HEK293 (cell line): ENCODE results near the gene NXPH4.

Experiments used
- MZF1 ChIP-seq: fragments of 450-650 bp; formaldehyde crosslinking; IDR thresholded peaks from 2 replicates; pipeline ENCODE4 v1.5.1; 2017; ENCODE audit warnings: missing biosample characterization, missing genetic modification characterization, borderline replicate concordance
- PRDM1 ChIP-seq: fragments of 450-650 bp; formaldehyde crosslinking; IDR thresholded peaks from 2 replicates; pipeline ENCODE4; 2016; ENCODE audit warnings: missing biosample characterization, missing genetic modification characterization
- SETDB1 ChIP-seq: IDR thresholded peaks from one replicate; pipeline ENCODE4 v1.6.1; 2017; ENCODE audit warnings: mild to moderate bottlenecking, low read length, moderate library complexity, mixed read lengths; ENCODE audit not compliant: insufficient read length
- SP7 ChIP-seq: fragments of 450-650 bp; formaldehyde crosslinking; IDR thresholded peaks from 2 replicates; pipeline ENCODE4 v1.5.1; 2016; ENCODE audit warnings: missing biosample characterization, missing genetic modification characterization
- ZBTB21 ChIP-seq: fragments of 450-650 bp; formaldehyde crosslinking; IDR thresholded peaks from 2 replicates; pipeline ENCODE4 v1.5.1; 2017; ENCODE audit warnings: missing biosample characterization, missing genetic modification characterization
- ZFP37 ChIP-seq: fragments of 450-650 bp; formaldehyde crosslinking; IDR thresholded peaks from 2 replicates; pipeline ENCODE4 v1.5.1; 2016; ENCODE audit warnings: missing biosample characterization, missing genetic modification characterization
- ZFP69B ChIP-seq: fragments of 450-650 bp; formaldehyde crosslinking; IDR thresholded peaks from 2 replicates; pipeline ENCODE4 v1.5.1; 2016; ENCODE audit warnings: missing biosample characterization, missing genetic modification characterization
- ZIC2 ChIP-seq: fragments of 450-650 bp; formaldehyde crosslinking; IDR thresholded peaks from 2 replicates; pipeline ENCODE4 v1.5.1; 2016; ENCODE audit warnings: missing biosample characterization, missing genetic modification characterization
- ZNF146 ChIP-seq: fragments of 450-650 bp; formaldehyde crosslinking; IDR thresholded peaks from 2 replicates; pipeline ENCODE4 v1.5.1; 2016; ENCODE audit warnings: missing biosample characterization, missing genetic modification characterization
- ZNF214 ChIP-seq: fragments of 450-650 bp; formaldehyde crosslinking; IDR thresholded peaks from 2 replicates; pipeline ENCODE4 v1.5.1; 2017; ENCODE audit warnings: missing biosample characterization, mild to moderate bottlenecking, missing genetic modification characterization, borderline replicate concordance
- ZNF335 ChIP-seq: fragments of 450-650 bp; formaldehyde crosslinking; conservative IDR thresholded peaks from 2 replicates; pipeline ENCODE4 v1.5.1; 2016; ENCODE audit warnings: missing biosample characterization, missing genetic modification characterization
- ZNF341 ChIP-seq: fragments of 450-650 bp; formaldehyde crosslinking; IDR thresholded peaks from 2 replicates; pipeline ENCODE4; 2016; ENCODE audit warnings: low read depth, missing biosample characterization, missing genetic modification characterization
- ZNF404 ChIP-seq: fragments of 450-650 bp; formaldehyde crosslinking; IDR thresholded peaks from 2 replicates; pipeline ENCODE4 v1.5.1; 2017; ENCODE audit warnings: missing biosample characterization, missing genetic modification characterization
- ZNF560 ChIP-seq: fragments of 450-650 bp; formaldehyde crosslinking; IDR thresholded peaks from 2 replicates; pipeline ENCODE4 v1.5.1; 2017; ENCODE audit warnings: missing biosample characterization, missing genetic modification characterization, borderline replicate concordance
- ZNF585B ChIP-seq: fragments of 450-650 bp; formaldehyde crosslinking; IDR thresholded peaks from 2 replicates; pipeline ENCODE4 v1.5.1; 2016; ENCODE audit warnings: missing biosample characterization, missing genetic modification characterization
- ZNF610 ChIP-seq: fragments of 450-650 bp; formaldehyde crosslinking; IDR thresholded peaks from 2 replicates; pipeline ENCODE4 v1.5.1; 2016; ENCODE audit warnings: missing biosample characterization, missing genetic modification characterization, borderline replicate concordance
- ZNF658 ChIP-seq: fragments of 450-650 bp; formaldehyde crosslinking; IDR thresholded peaks from 2 replicates; pipeline ENCODE4; 2016; ENCODE audit warnings: missing biosample characterization, missing genetic modification characterization
- ZNF76 ChIP-seq: fragments of 450-650 bp; formaldehyde crosslinking; IDR thresholded peaks from 2 replicates; pipeline ENCODE4; 2016; ENCODE audit warnings: low read depth, missing biosample characterization, missing genetic modification characterization, borderline replicate concordance
- TF ChIP-seq, protein P1 (sequence below): fragments of 450-650 bp; formaldehyde crosslinking; optimal IDR thresholded peaks from 2 replicates; pipeline ENCODE3; 2016; ENCODE audit warnings: missing biosample characterization, mild to moderate bottlenecking, missing genetic modification characterization
- TF ChIP-seq, protein P2 (sequence below): fragments of 450-650 bp; formaldehyde crosslinking; IDR thresholded peaks from 2 replicates; pipeline ENCODE4 v1.5.1; 2017; ENCODE audit warnings: missing biosample characterization, missing genetic modification characterization
- TF ChIP-seq, protein P3 (sequence below): fragments of 450-650 bp; formaldehyde crosslinking; IDR thresholded peaks from 2 replicates; pipeline ENCODE4 v1.5.1; 2016; ENCODE audit warnings: missing biosample characterization, missing genetic modification characterization
- TF ChIP-seq, protein P4 (sequence below): fragments of 450-650 bp; formaldehyde crosslinking; IDR thresholded peaks from 2 replicates; pipeline ENCODE4 v1.5.1; 2016; ENCODE audit warnings: missing biosample characterization, missing genetic modification characterization
- TF ChIP-seq, protein P5 (sequence below): fragments of 450-650 bp; IDR thresholded peaks from 2 replicates; pipeline ENCODE4 v1.5.1; 2018; ENCODE audit warnings: missing biosample characterization, mild to moderate bottlenecking, missing genetic modification characterization
- TF ChIP-seq, protein P6 (sequence below): fragments of 450-650 bp; formaldehyde crosslinking; IDR thresholded peaks from 2 replicates; pipeline ENCODE4 v1.5.1; 2016; ENCODE audit warnings: missing biosample characterization, missing genetic modification characterization
- TF ChIP-seq, protein P7 (sequence below): fragments of 450-650 bp; formaldehyde crosslinking; IDR thresholded peaks from 2 replicates; pipeline ENCODE4 v1.5.1; 2016; ENCODE audit warnings: missing biosample characterization, missing genetic modification characterization, low read depth
- TF ChIP-seq, protein P8 (sequence below): fragments of 450-650 bp; formaldehyde crosslinking; IDR thresholded peaks from 2 replicates; pipeline ENCODE4 v1.5.1; 2017; ENCODE audit warnings: missing biosample characterization, missing genetic modification characterization

NXPH4 gene

DNA sequence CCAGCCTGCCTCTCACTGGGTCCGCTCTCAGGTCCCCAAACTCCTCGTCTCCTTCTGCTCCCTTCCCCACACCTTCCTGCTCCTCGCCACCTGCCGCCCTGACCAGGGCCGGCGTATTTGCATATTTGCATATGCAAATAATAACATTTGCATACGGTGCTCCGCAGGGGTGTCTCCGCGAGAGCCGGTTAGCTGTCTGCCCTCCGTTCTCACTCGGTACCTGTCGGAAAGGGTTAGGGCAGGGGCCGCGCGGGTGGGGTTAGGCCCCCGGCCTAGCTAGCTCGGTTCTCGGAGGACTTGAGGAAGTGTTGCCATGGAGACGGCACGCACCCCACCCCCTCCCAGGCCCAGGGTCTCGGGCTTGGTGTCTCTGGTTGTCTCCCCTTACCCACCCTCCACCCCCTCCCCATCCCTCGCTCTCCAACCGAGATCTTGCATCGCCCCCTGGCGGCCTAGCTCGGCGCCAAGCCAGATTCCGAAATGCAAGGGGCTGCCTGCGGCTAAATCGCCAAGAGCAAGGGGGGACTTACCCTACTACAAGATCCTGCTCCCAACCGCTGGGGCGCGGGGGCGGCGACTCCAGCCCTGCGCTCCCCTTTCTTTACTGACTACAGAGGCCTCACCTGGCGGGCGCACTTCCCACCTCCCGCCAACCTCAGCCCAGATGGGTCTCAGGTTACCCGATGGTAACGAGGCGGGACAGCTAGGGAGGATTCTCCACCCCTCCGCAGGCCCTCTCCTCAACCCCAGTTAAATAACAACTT is 26.3 kb downstream of the NXPH4 start (continued):
- TF ChIP-seq, protein P1, sequence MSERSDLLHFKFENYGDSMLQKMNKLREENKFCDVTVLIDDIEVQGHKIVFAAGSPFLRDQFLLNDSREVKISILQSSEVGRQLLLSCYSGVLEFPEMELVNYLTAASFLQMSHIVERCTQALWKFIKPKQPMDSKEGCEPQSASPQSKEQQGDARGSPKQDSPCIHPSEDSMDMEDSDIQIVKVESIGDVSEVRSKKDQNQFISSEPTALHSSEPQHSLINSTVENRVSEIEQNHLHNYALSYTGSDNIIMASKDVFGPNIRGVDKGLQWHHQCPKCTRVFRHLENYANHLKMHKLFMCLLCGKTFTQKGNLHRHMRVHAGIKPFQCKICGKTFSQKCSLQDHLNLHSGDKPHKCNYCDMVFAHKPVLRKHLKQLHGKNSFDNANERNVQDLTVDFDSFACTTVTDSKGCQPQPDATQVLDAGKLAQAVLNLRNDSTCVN (tag by site-specific recombination) = peak; percentile 35
- TF ChIP-seq SETDB1 = no peak
- no peak for TF ChIP-seq ZBTB21 (tag by site-specific recombination)
- TF ChIP-seq, protein P2, sequence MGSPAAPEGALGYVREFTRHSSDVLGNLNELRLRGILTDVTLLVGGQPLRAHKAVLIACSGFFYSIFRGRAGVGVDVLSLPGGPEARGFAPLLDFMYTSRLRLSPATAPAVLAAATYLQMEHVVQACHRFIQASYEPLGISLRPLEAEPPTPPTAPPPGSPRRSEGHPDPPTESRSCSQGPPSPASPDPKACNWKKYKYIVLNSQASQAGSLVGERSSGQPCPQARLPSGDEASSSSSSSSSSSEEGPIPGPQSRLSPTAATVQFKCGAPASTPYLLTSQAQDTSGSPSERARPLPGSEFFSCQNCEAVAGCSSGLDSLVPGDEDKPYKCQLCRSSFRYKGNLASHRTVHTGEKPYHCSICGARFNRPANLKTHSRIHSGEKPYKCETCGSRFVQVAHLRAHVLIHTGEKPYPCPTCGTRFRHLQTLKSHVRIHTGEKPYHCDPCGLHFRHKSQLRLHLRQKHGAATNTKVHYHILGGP (tag by site-specific recombination) = no peak
- TF ChIP-seq ZNF341 (tag by site-specific recombination) = 0 out of 2 replicates have a peak, but pooled peaks have one; percentile 32
- no peak for TF ChIP-seq ZNF560 (tag by site-specific recombination)
- no peak for TF ChIP-seq ZNF214 (tag by site-specific recombination)
- TF ChIP-seq ZNF404 (tag by site-specific recombination) = no peak
- peak; percentile 8 for TF ChIP-seq ZIC2 (tag by site-specific recombination)
- peak; percentile 32; the same call in 1 of the 2 replicates for TF ChIP-seq ZNF76 (tag by site-specific recombination)
- TF ChIP-seq, protein P3, sequence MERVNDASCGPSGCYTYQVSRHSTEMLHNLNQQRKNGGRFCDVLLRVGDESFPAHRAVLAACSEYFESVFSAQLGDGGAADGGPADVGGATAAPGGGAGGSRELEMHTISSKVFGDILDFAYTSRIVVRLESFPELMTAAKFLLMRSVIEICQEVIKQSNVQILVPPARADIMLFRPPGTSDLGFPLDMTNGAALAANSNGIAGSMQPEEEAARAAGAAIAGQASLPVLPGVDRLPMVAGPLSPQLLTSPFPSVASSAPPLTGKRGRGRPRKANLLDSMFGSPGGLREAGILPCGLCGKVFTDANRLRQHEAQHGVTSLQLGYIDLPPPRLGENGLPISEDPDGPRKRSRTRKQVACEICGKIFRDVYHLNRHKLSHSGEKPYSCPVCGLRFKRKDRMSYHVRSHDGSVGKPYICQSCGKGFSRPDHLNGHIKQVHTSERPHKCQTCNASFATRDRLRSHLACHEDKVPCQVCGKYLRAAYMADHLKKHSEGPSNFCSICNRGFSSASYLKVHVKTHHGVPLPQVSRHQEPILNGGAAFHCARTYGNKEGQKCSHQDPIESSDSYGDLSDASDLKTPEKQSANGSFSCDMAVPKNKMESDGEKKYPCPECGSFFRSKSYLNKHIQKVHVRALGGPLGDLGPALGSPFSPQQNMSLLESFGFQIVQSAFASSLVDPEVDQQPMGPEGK (tag by site-specific recombination) = peak; percentile 93
- TF ChIP-seq ZNF146 (tag by site-specific recombination) = no peak
- TF ChIP-seq, protein P4, sequence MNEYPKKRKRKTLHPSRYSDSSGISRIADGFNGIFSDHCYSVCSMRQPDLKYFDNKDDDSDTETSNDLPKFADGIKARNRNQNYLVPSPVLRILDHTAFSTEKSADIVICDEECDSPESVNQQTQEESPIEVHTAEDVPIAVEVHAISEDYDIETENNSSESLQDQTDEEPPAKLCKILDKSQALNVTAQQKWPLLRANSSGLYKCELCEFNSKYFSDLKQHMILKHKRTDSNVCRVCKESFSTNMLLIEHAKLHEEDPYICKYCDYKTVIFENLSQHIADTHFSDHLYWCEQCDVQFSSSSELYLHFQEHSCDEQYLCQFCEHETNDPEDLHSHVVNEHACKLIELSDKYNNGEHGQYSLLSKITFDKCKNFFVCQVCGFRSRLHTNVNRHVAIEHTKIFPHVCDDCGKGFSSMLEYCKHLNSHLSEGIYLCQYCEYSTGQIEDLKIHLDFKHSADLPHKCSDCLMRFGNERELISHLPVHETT (tag by site-specific recombination) = peak; percentile 21; the same call in 1 of the 2 replicates
- TF ChIP-seq MZF1 (tag by site-specific recombination) = peak; percentile 62; the same call in 1 of the 2 replicates
- TF ChIP-seq ZNF335 = peak; percentile 71
- TF ChIP-seq, protein P5, sequence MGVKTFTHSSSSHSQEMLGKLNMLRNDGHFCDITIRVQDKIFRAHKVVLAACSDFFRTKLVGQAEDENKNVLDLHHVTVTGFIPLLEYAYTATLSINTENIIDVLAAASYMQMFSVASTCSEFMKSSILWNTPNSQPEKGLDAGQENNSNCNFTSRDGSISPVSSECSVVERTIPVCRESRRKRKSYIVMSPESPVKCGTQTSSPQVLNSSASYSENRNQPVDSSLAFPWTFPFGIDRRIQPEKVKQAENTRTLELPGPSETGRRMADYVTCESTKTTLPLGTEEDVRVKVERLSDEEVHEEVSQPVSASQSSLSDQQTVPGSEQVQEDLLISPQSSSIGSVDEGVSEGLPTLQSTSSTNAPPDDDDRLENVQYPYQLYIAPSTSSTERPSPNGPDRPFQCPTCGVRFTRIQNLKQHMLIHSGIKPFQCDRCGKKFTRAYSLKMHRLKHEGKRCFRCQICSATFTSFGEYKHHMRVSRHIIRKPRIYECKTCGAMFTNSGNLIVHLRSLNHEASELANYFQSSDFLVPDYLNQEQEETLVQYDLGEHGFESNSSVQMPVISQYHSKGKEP (tag by site-specific recombination) = no peak
- TF ChIP-seq ZNF585B (tag by site-specific recombination) = no peak
- TF ChIP-seq ZFP69B (tag by site-specific recombination) = no peak
- TF ChIP-seq, protein P6, sequence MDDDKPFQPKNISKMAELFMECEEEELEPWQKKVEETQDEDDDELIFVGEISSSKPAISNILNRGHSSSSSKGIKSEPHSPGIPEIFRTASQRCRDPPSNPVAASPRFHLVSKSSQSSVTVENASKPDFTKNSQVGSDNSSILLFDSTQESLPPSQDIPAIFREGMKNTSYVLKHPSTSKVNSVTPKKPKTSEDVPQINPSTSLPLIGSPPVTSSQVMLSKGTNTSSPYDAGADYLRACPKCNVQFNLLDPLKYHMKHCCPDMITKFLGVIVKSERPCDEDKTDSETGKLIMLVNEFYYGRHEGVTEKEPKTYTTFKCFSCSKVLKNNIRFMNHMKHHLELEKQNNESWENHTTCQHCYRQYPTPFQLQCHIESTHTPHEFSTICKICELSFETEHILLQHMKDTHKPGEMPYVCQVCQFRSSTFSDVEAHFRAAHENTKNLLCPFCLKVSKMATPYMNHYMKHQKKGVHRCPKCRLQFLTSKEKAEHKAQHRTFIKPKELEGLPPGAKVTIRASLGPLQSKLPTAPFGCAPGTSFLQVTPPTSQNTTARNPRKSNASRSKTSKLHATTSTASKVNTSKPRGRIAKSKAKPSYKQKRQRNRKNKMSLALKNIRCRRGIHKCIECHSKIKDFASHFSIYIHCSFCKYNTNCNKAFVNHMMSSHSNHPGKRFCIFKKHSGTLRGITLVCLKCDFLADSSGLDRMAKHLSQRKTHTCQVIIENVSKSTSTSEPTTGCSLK = no peak
- TF ChIP-seq ZFP37 (tag by site-specific recombination) = no peak
- 0 out of 2 replicates have a peak, but pooled peaks have one; percentile 27 for TF ChIP-seq ZNF610 (tag by site-specific recombination)
- TF ChIP-seq, protein P7, sequence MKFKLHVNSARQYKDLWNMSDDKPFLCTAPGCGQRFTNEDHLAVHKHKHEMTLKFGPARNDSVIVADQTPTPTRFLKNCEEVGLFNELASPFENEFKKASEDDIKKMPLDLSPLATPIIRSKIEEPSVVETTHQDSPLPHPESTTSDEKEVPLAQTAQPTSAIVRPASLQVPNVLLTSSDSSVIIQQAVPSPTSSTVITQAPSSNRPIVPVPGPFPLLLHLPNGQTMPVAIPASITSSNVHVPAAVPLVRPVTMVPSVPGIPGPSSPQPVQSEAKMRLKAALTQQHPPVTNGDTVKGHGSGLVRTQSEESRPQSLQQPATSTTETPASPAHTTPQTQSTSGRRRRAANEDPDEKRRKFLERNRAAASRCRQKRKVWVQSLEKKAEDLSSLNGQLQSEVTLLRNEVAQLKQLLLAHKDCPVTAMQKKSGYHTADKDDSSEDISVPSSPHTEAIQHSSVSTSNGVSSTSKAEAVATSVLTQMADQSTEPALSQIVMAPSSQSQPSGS (tag by site-specific recombination) = no peak
- TF ChIP-seq, protein P8, sequence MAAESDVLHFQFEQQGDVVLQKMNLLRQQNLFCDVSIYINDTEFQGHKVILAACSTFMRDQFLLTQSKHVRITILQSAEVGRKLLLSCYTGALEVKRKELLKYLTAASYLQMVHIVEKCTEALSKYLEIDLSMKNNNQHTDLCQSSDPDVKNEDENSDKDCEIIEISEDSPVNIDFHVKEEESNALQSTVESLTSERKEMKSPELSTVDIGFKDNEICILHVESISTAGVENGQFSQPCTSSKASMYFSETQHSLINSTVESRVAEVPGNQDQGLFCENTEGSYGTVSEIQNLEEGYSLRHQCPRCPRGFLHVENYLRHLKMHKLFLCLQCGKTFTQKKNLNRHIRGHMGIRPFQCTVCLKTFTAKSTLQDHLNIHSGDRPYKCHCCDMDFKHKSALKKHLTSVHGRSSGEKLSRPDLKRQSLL (tag by site-specific recombination) = no peak
- TF ChIP-seq ZNF658 = no peak
- no peak for TF ChIP-seq PRDM1 (tag by site-specific recombination)
- TF ChIP-seq SP7 (tag by site-specific recombination) = peak; percentile 39
